Choroid plexus epithelial cell (primary cell): ENCODE measurements around the gene ASPSCR1.

Experiments used
- DNase-seq: peaks from one replicate; pipeline ENCODE4 v3.0.0-alpha.2; 2010; ENCODE audit warnings: low read depth
- H3K4me3 ChIP-seq: 2 replicates; pipeline ENCODE4 v1.5.1; 2011; ENCODE audit warnings: low read depth, mild to moderate bottlenecking, control low read depth, low read length, moderate library complexity
- TF ChIP-seq, protein P1 (sequence below): conservative IDR thresholded peaks from 2 replicates; pipeline ENCODE4 v1.5.1; 2011; ENCODE audit warnings: low read depth, mild to moderate bottlenecking, control low read depth, inconsistent platforms, low read length, moderate library complexity

Gene ASPSCR1

DNA sequence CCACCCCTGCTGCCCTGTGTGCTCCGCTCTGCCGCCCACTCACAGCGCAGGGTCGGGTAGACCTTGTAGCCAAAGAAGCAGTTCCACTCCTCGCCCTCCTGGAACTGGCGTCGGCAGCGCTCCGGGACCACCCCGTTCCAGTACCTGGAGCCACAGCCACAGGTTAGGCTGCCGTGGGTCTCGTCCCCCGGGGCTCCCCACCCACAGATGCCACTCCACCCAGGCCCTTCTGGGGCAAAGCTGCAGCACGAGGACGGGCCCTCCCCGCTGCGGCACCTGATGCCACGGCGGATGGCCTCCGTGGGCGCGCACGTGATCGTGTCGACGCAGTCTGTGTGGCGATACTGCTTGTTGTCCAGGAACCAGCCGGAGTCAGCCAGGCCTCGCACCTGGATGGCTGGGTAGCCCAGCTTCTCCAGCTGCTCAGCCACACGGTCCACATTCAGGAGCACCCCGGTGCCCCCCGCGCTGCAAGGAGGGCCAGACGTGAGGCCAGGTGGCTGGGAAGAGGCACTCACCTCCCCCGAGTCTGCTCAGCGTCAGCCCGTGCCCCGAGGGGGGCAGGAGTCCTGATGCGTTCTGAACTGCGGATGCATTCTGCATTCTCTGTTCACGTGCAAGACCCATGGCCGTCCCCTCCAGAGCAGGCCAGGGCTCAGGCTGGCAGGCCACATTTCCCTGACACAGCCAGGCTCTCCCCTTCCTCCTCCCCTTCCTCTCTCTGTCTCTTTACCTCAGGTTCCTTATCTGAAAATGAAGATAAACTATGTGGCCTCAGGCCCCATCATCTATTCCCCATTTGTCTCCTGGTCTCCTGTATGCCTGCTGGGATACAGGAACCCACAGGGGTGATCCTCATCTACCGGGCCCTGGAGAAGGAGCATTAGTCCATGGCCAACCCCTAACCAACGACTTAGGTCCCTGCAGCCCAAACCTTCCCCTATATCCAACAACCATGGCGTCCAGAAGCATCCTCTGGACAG is 20.5 kb upstream of the ASPSCR1 start:
- H3K4me3 ChIP-seq = no peak overlapping the region
- DNase-seq = no peak
- TF ChIP-seq, protein P1, sequence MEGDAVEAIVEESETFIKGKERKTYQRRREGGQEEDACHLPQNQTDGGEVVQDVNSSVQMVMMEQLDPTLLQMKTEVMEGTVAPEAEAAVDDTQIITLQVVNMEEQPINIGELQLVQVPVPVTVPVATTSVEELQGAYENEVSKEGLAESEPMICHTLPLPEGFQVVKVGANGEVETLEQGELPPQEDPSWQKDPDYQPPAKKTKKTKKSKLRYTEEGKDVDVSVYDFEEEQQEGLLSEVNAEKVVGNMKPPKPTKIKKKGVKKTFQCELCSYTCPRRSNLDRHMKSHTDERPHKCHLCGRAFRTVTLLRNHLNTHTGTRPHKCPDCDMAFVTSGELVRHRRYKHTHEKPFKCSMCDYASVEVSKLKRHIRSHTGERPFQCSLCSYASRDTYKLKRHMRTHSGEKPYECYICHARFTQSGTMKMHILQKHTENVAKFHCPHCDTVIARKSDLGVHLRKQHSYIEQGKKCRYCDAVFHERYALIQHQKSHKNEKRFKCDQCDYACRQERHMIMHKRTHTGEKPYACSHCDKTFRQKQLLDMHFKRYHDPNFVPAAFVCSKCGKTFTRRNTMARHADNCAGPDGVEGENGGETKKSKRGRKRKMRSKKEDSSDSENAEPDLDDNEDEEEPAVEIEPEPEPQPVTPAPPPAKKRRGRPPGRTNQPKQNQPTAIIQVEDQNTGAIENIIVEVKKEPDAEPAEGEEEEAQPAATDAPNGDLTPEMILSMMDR = no peak

DNA sequence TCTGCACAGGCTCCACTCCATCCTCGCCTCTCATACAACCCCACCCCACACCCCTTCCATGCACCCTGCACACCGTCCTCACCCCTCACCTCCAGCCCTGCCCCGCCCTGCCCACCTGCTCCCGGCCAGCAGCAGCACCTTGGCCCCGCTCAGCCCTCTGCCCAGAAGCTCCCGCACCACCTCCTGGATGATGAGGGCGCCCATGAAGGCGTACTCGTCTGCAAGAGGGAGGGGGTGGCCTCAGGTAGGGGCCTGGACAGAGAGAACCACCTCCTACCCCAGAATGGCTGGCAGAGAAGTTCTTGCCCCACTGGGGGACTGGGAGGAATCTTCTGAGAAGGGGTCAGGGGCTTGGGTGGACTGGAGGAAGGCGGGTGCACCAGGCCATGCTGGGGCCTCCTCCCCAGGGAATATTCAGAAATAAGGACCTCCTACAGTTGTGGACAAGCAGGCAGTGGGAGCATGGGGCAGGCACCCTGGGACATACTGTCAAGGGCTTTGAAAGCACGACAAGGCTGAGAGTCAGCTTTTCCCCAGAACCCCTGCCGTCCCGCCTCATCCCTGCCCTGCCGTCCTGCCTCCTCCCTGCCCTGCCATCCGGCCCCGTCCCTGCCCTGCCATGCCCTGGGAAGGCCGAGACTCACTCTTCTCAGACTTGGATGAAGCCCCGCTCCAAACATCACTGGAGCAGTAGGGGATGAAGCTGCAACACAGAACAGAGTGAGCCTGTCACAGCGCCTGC is 19.6 kb upstream of the ASPSCR1 start:
- DNase-seq = no peak
- H3K4me3 ChIP-seq = no peak overlapping the region
- TF ChIP-seq, protein P1 = no peak

- H3K4me3 ChIP-seq = no peak overlapping the region
- TF ChIP-seq, protein P1 = peak; percentile 7
- DNase-seq = no peak
Observed at GRCh38 chr17:81958633-81959342, 18.6 kb upstream of the ASPSCR1 start.

GRCh38 chr17:81959362-81960129 is 17.9 kb upstream of the ASPSCR1 start:
- peak; percentile 47 for DNase-seq
- TF ChIP-seq, protein P1 = peak; percentile 42
- no peak overlapping the region for H3K4me3 ChIP-seq

DNA sequence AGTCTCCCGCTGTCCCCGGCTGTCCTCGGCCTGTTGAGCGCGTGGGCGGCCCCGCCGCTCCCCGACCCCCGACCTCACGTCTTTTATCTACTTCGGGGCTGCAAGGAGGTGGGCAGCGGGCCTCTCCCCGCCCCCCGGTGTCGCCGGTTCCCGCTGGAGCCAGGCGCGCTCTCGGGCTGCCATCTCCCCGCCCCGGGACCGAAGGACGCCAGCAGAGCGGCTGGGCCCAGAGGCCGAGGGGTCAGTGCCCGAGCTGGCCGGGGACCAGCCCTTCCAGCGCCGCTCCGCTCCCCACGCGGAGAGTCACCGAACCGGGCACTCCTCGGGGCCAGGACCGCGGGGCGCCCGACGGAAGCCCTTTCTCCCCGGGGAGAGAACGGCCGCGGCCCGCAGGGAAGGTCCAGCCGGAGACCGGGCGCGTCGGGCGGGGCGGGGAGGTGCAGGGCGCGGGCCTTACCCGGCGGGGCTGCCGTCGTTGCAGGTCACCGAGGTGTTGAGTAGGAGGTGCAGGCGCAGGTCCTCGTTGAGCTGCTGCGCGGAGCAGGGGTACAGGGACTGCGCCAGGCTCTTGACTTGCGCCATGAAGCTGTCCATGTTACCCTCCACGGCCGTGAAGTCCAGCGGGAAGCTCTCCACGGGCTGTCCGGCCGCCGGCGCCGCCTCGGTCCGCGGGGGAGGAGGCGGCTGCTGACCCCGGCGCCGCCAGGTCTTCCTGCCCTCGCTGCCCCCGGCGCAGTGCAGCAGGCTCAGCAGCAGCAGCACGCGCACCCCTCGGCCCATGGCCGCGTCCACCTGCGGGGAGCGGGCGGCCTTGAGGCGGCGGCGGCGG is 17.1 kb upstream of the ASPSCR1 start:
- H3K4me3 ChIP-seq = no peak overlapping the region
- DNase-seq = no peak
- TF ChIP-seq, protein P1 = no peak

DNA sequence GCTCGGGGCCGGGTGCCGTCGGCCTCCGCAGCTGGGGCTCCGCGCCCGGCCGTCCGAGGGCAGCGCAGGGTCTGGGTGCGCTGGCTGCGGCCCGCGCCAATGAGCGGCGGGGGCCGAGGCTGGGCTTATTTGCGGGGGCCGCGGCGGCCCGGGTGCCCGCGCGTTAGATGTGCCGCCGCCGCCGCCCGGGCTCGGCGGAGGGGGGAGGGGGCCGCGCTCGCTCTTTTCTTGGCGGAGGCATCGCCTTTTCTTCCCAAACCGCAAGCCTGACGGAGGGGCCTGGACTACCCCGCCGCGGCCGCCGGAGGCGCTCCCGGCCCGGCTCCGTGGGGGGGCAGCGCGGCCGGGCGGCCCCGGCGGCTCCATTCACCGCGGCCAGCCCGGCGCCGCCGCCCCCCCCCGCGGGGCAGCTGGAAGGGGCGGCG is 16.3 kb upstream of the ASPSCR1 start, which contains the start of gene NOTUM:
NOTUM (minus strand) TSS at position 101 of the 425 bp plus-strand sequence. CDS start 278 bp downstream, outside the sequence.
- TF ChIP-seq, protein P1 = peak; percentile 31
- peak; percentile 30 for DNase-seq
- no peak within 1 kb of the TSS for H3K4me3 ChIP-seq
